Measurements from ENCODE around the gene STX2. TPM values are rescaled to one million over a fixed set of nuclear protein-coding genes. Genes with fewer than 3 reads are reported as not detected.

STX2 gene
- total RNA-seq, 4 donors from 2014 or later: 46.6 to 80.8 (median 49.1) TPM

GRCh38 chr12:130816097-130816496 is 23.0 kb downstream of the STX2 start:
- Histone ChIP-seq H3K36me3 (peaks cover 5 to 49% (median 32%) of the 10 kb centered on the region in 4 donors), H3K27ac (replicated peaks in 1 of 4) (no peak overlapping the region), H3K9me3 (no peaks in the 10 kb centered on the region), H3K4me1 (peaks cover 12 to 18% (median 15%) of the 10 kb centered on the region in 4 donors), H3K4me3 (no peak overlapping the region), H3K27me3 (no peaks in the 10 kb centered on the region)
- DNase-seq (ENCODE audit: extremely low spot score): no peak
- WGBS: 94% methylated on average over 10 of the region's 14 CpGs
- TF ChIP-seq EP300 (IDR thresholded peaks at IDR 0.05): no peak
- TF ChIP-seq POLR2A (IDR thresholded peaks at IDR 0.05; ENCODE audit: low read depth): no peak
- no peak for TF ChIP-seq POLR2AphosphoS5 (IDR thresholded peaks at IDR 0.05)
- TF ChIP-seq CTCF (IDR thresholded peaks at IDR 0.05): no peak
- intact Hi-C loops (cut with DNase I): no loop called here

GRCh38 chr12:130815028-130815741 is 23.9 kb downstream of the STX2 start:
- H3K4me3 ChIP-seq: no peak overlapping the region
- intact Hi-C loops (cut with DNase I): no loop called here
- H3K27ac ChIP-seq (replicated peaks in 1 of 4): no peak overlapping the region
- WGBS: 91% methylated on average over 14 of the region's 14 CpGs
- peaks cover 5 to 49% (median 32%) of the 10 kb centered on the region in 4 donors for H3K36me3 ChIP-seq
- no peaks in the 10 kb centered on the region for H3K27me3 ChIP-seq
- no peaks in the 10 kb centered on the region for H3K9me3 ChIP-seq
- peaks cover 12 to 18% (median 15%) of the 10 kb centered on the region in 4 donors for H3K4me1 ChIP-seq
- TF ChIP-seq POLR2AphosphoS5 (IDR thresholded peaks at IDR 0.05) (no peak), CTCF (IDR thresholded peaks at IDR 0.05) (no peak), POLR2A (IDR thresholded peaks at IDR 0.05; ENCODE audit: low read depth) (no peak), EP300 (IDR thresholded peaks at IDR 0.05) (no peak)
- no peak for DNase-seq (ENCODE audit: extremely low spot score)

- intact Hi-C loops (cut with DNase I): no loop called here
- no peaks in the 10 kb centered on the region for H3K9me3 ChIP-seq
- H3K4me1 ChIP-seq: peaks cover 7 to 12% (median 9%) of the 10 kb centered on the region in 4 donors
- DNase-seq (ENCODE audit: extremely low spot score): no peak
- TF ChIP-seq CTCF (IDR thresholded peaks at IDR 0.05) (no peak), POLR2AphosphoS5 (IDR thresholded peaks at IDR 0.05) (no peak), EP300 (IDR thresholded peaks at IDR 0.05) (no peak), POLR2A (IDR thresholded peaks at IDR 0.05; ENCODE audit: low read depth) (no peak)
- H3K27me3 ChIP-seq: no peaks in the 10 kb centered on the region
- peaks cover 6 to 57% (median 38%) of the 10 kb centered on the region in 4 donors for H3K36me3 ChIP-seq
- 95% methylated on average over 14 of the region's 14 CpGs for WGBS
- no peak overlapping the region for H3K27ac ChIP-seq (replicated peaks in 1 of 4)
- H3K4me3 ChIP-seq: no peak overlapping the region
These were observed 25.1 kb downstream of the STX2 start for GRCh38 chr12:130813949-130814348.

GRCh38 chr12:130813436-130813835 is 25.6 kb downstream of the STX2 start:
- DNase-seq (ENCODE audit: extremely low spot score): no peak
- H3K36me3 ChIP-seq: peaks cover 6 to 60% (median 43%) of the 10 kb centered on the region in 4 donors
- 81% methylated on average over 10 of the region's 10 CpGs for WGBS
- no peak overlapping the region for H3K4me3 ChIP-seq
- H3K9me3 ChIP-seq: no peaks in the 10 kb centered on the region
- H3K27ac ChIP-seq (replicated peaks in 1 of 4): no peak overlapping the region
- TF ChIP-seq POLR2AphosphoS5 (IDR thresholded peaks at IDR 0.05) (no peak), POLR2A (IDR thresholded peaks at IDR 0.05; ENCODE audit: low read depth) (no peak), CTCF (IDR thresholded peaks at IDR 0.05) (no peak), EP300 (IDR thresholded peaks at IDR 0.05) (no peak)
- peaks cover 3 to 7% (median 4%) of the 10 kb centered on the region in 4 donors for H3K4me1 ChIP-seq
- intact Hi-C loops (cut with DNase I): no loop called here
- no peaks in the 10 kb centered on the region for H3K27me3 ChIP-seq

All from esophagus muscularis mucosa (tissue), 4 donors.